Brain pericyte (primary cell): ENCODE data around the gene CFAP61.
"Not testable (repeated sequence)": the region's sequence is repeated elsewhere in the genome, so short reads cannot be mapped to it uniquely, and the experiment has no call there.

Experiments used
- DNase-seq: peaks from one replicate; pipeline ENCODE4 v3.0.0-alpha.2; 2012; ENCODE audit warnings: low read depth, low spot score

The CFAP61 gene

GRCh38 chr20:20089018-20089417, 36.7 kb downstream of the CFAP61 start:
- no peak for DNase-seq

GRCh38 chr20:20089939-20090338, 37.6 kb downstream of the CFAP61 start:
- DNase-seq = no peak

- DNase-seq = no peak
These were observed 40.5 kb downstream of the CFAP61 start for GRCh38 chr20:20092827-20093226.

GRCh38 chr20:20094410-20094809, 42.1 kb downstream of the CFAP61 start:
- DNase-seq = no peak

- DNase-seq = no peak
These were observed 43.0 kb downstream of the CFAP61 start for GRCh38 chr20:20095114-20095872.

- DNase-seq = no peak
These were observed 44.1 kb downstream of the CFAP61 start for GRCh38 chr20:20096421-20096820.

- DNase-seq = no peak
These were observed 48.5 kb downstream of the CFAP61 start for GRCh38 chr20:20100881-20101280.

GRCh38 chr20:20102163-20102562, 49.8 kb downstream of the CFAP61 start:
- no peak for DNase-seq

GRCh38 chr20:20102716-20103258, 50.5 kb downstream of the CFAP61 start:
- DNase-seq = no peak

- no peak for DNase-seq
These were observed 51.2 kb downstream of the CFAP61 start for GRCh38 chr20:20103486-20103885.

GRCh38 chr20:20123187-20123586, 70.9 kb downstream of the CFAP61 start:
- DNase-seq = not testable (repeated sequence)

GRCh38 chr20:20130399-20130798, 78.1 kb downstream of the CFAP61 start:
- no peak for DNase-seq

- no peak for DNase-seq
These were observed 82.7 kb downstream of the CFAP61 start for GRCh38 chr20:20134941-20135575.

- DNase-seq = no peak
These were observed 84.0 kb downstream of the CFAP61 start for GRCh38 chr20:20136313-20136712.

- DNase-seq = no peak
These were observed 85.5 kb downstream of the CFAP61 start for GRCh38 chr20:20137851-20138250.

GRCh38 chr20:20138301-20139064, 86.2 kb downstream of the CFAP61 start:
- no peak for DNase-seq

GRCh38 chr20:20139403-20139802, 87.1 kb downstream of the CFAP61 start:
- DNase-seq = no peak

- DNase-seq = no peak
These were observed 90.8 kb downstream of the CFAP61 start for GRCh38 chr20:20143165-20143564.

GRCh38 chr20:20143646-20144045, 91.3 kb downstream of the CFAP61 start:
- no peak for DNase-seq

GRCh38 chr20:20148779-20149178, 96.4 kb downstream of the CFAP61 start:
- DNase-seq = no peak

- no peak for DNase-seq
These were observed 97.9 kb downstream of the CFAP61 start for GRCh38 chr20:20150241-20150640.

GRCh38 chr20:20160520-20160919, 108.2 kb downstream of the CFAP61 start:
- no peak for DNase-seq
